Activated CD4-positive, alpha-beta memory T cell treated with anti-CD3 and anti-CD28 coated beads, Interleukin-2, amount 10 ng/mL, durations not matched to agents 7 days and 5 days (primary cell): ENCODE measurements around the gene RALGAPA1. TPM values are rescaled to one million over a fixed set of nuclear protein-coding genes. Genes with fewer than 3 reads are reported as not detected.
"Not testable (repeated sequence)": the region's sequence is repeated elsewhere in the genome, so short reads cannot be mapped to it uniquely, and the experiment has no call there.

Experiments used
- CTCF ChIA-PET: fragments of 350-600 bp; sonication (Branson Sonifier 250); formaldehyde crosslinking; loops from one replicate; lab custom pipeline; 2021; ENCODE audit warnings: antibody characterized with exemption, inconsistent platforms; lab: Charles Lee
- POLR2A ChIA-PET: fragments of 350-600 bp; sonication (Branson Sonifier 250); formaldehyde crosslinking; loops from one replicate; lab custom pipeline; 2021; ENCODE audit warnings: antibody characterized with exemption; lab: Charles Lee
- DNase-seq: peaks from one replicate; pipeline ENCODE4 v3.0.0-alpha.2; 2020
- H3K27ac Mint-ChIP-seq: one replicate; pipeline ENCODE4 v1.8.0; 2021; ENCODE audit warnings: mild to moderate bottlenecking, mixed read lengths
- H3K27me3 Mint-ChIP-seq: one replicate; pipeline ENCODE4 v1.8.0; 2021; ENCODE audit warnings: mixed read lengths
- H3K36me3 Mint-ChIP-seq: one replicate; pipeline ENCODE4 v1.8.0; 2021; ENCODE audit warnings: low read depth, mixed read lengths
- H3K4me1 Mint-ChIP-seq: one replicate; pipeline ENCODE4 v1.8.0; 2021; ENCODE audit warnings: mixed read lengths
- H3K4me3 Mint-ChIP-seq: one replicate; pipeline ENCODE4 v1.8.0; 2021; ENCODE audit warnings: mild to moderate bottlenecking, mixed read lengths
- H3K9me3 Mint-ChIP-seq: one replicate; pipeline ENCODE4 v1.8.0; 2021; ENCODE audit warnings: mixed read lengths
- total RNA-seq, 2 experiments: library from RNA; stranded (reverse); gene quantifications; one replicate each; pipeline ENCODE4 v1.2.3, GENCODE V29; 2021

The RALGAPA1 gene
- total RNA-seq, 2 experiments from 2014 or later: 29.0 to 32.8 TPM

DNA sequence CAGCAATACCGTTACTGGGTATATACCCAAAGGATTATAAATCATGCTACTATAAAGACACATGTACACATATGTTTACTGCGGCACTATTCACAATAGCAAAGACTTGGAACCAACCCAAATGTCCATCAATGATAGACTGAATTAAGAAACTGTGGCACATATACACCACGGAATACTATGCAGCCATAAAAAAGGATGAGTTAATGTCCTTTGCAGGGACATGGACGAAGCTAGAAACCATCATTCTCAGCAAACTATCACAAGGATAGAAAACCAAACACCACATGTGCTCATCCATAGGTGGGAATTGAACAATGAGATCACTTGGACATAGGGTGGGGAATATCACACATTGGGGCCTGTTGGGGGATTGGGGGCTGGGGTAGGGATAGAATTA lies 187.1 kb downstream of the RALGAPA1 start:
- Mint-ChIP-seq H3K36me3 (peaks cover 33% of the 10 kb centered on the region), H3K9me3 (peaks cover 12% of the 10 kb centered on the region)
- POLR2A ChIA-PET, H3K27me3 Mint-ChIP-seq, H3K4me3 Mint-ChIP-seq, H3K4me1 Mint-ChIP-seq, H3K27ac Mint-ChIP-seq, CTCF ChIA-PET, DNase-seq: not testable (repeated sequence)

DNA sequence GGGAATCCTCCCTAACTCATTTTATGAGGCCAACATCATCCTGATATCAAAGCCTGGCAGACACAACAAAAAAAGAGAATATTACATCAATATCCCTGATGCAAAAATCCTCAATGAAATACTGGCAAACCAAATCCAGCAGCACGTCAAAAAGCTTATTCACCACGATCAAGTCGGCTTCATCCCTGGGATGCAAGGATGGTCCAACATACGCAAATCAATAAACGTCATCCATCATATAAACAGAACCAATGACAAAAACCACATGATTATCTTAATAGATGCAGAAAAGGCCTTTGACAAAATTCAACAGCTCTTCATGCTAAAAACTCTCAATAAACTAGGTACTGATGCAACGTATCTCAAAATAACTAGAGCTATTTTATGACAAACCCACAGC lies 189.1 kb downstream of the RALGAPA1 start:
- POLR2A ChIA-PET, H3K4me1 Mint-ChIP-seq, CTCF ChIA-PET: not testable (repeated sequence)

DNA sequence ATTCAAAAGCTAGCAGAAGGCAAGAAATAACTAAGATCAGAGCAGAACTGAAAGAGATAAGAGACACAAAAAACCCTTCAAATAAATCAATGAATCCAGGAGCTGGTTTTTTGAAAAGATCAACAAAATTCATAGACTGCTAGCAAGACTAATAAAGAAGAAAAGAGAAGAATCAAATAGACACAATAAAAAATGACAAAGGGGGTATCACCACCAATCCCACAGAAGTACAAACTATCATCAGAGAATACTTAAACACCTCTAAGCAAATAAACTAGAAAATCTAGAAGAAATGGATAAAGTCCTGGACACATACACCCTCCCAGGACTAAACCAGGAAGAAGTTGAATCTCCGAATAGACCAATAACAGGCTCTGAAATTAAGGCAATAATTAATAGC lies 189.6 kb downstream of the RALGAPA1 start:
- POLR2A ChIA-PET, DNase-seq, H3K4me1 Mint-ChIP-seq, CTCF ChIA-PET, H3K27ac Mint-ChIP-seq, H3K4me3 Mint-ChIP-seq, H3K27me3 Mint-ChIP-seq: not testable (repeated sequence)
- Mint-ChIP-seq H3K36me3 (peaks cover 33% of the 10 kb centered on the region), H3K9me3 (peaks cover 12% of the 10 kb centered on the region)

More for the DNA sequence above, 189.1 kb downstream of the RALGAPA1 start:
- H3K27me3 Mint-ChIP-seq, H3K27ac Mint-ChIP-seq, DNase-seq, H3K4me3 Mint-ChIP-seq: not testable (repeated sequence)
- Mint-ChIP-seq H3K9me3 (peaks cover 12% of the 10 kb centered on the region), H3K36me3 (peaks cover 35% of the 10 kb centered on the region)

DNA sequence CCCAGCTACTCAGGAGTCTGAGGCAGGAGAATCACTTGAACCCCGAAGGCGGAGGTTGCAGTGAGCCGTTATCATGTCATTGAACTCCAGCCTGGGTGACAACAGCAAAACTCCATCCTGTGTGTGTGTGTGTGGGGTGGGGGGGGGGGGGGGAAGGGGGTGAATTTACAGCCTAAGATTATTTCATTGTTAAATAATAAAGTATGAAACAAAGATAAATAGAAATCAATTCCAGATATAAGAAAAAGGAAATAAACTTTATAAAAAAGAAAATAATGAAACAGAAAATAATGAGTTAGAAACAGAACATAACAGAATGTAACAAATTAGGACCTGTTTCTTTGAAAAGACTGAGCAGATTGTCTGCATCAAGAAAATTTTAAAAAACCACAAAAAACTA lies 191.6 kb downstream of the RALGAPA1 start:
- peaks cover 29% of the 10 kb centered on the region for H3K36me3 Mint-ChIP-seq
- H3K27me3 Mint-ChIP-seq: no peaks in the 10 kb centered on the region
- no peaks in the 10 kb centered on the region for H3K4me1 Mint-ChIP-seq
- H3K4me3 Mint-ChIP-seq: no peak overlapping the region
- no peak for DNase-seq
- H3K9me3 Mint-ChIP-seq: peaks cover 12% of the 10 kb centered on the region
- ChIA-PET CTCF (no interaction called here), POLR2A (no interaction called here)
- no peak overlapping the region for H3K27ac Mint-ChIP-seq

DNA sequence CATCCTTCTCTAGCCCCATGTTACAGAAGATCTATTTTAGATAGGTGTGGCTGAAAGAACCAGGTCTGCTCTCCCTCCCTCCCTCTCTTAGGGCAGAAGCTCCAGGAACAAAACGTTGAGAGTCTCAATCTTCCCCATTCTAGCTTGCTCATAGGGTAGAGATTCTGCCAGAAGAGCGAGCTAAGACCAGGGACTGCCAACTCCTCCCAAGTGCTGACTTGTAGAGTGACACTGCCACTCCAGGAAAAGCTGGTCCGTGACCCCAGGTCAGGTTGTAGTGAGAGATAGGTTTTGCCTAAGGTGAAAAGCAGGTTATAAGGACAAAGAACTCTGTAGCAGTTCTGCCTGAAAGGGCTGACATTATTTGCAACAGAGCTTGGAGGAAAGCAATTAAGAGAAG lies 201.7 kb downstream of the RALGAPA1 start:
- H3K9me3 Mint-ChIP-seq: peaks cover 6% of the 10 kb centered on the region
- peaks cover 41% of the 10 kb centered on the region for H3K36me3 Mint-ChIP-seq
- CTCF ChIA-PET: interaction anchor here (0.6 kb wide), 1 partner anchor 151 kb away, joined by 3 read pairs; no protein-coding TSS in a partner anchor
- H3K4me1 Mint-ChIP-seq: peaks cover 2% of the 10 kb centered on the region
- H3K27me3 Mint-ChIP-seq: no peaks in the 10 kb centered on the region
- no peak for DNase-seq
- H3K4me3 Mint-ChIP-seq: no peak overlapping the region
- POLR2A ChIA-PET: no interaction called here
- H3K27ac Mint-ChIP-seq: no peak overlapping the region

DNA sequence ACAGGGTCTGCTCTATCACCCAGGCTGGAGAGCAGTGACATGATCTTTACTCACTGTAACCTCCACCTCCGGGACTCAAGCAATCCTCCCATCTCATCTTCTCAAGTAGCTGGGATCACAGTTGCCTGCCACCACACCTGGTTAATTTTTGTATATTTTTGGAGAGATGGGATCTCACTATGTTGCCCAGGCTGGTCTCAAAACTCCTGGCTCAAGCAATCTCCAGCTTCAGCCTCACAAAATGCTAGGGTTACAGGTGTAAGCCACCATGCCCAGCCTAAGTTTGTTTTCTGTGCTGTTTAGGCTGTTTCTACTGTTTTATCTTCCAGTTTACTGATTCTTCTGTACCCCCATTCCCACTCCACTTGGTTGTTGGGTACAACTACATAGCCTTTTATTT lies 208.8 kb downstream of the RALGAPA1 start:
- no peaks in the 10 kb centered on the region for H3K4me1 Mint-ChIP-seq
- no peaks in the 10 kb centered on the region for H3K27me3 Mint-ChIP-seq
- DNase-seq: no peak
- POLR2A ChIA-PET: no interaction called here
- H3K27ac Mint-ChIP-seq: no peak overlapping the region
- H3K4me3 Mint-ChIP-seq: no peak overlapping the region
- peaks cover 43% of the 10 kb centered on the region for H3K36me3 Mint-ChIP-seq
- H3K9me3 Mint-ChIP-seq: peaks cover 7% of the 10 kb centered on the region
- CTCF ChIA-PET: no interaction called here

DNA sequence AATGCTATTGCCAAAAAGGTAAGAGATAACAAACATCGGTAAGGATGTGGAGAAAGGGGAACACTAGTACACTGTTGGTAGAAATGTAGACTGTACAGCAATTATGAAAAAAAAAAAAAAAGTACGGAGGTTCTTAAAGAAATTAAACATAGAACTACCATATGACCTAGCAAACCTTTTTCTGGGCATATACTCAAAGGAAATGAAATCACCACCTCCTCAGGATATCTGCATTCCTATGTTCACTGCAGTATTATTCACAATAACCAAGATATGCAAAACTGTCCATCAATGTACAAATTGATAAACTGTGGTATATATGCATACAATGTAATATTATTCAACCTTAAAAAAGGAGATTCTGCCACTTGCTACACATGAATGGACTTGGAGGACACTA lies 214.5 kb downstream of the RALGAPA1 start:
- no peak overlapping the region for H3K4me3 Mint-ChIP-seq
- no peaks in the 10 kb centered on the region for H3K27me3 Mint-ChIP-seq
- H3K9me3 Mint-ChIP-seq: no peaks in the 10 kb centered on the region
- H3K36me3 Mint-ChIP-seq: peaks cover 31% of the 10 kb centered on the region
- no peaks in the 10 kb centered on the region for H3K4me1 Mint-ChIP-seq
- ChIA-PET POLR2A (no interaction called here), CTCF (no interaction called here)
- no peak overlapping the region for H3K27ac Mint-ChIP-seq
- DNase-seq: no peak

DNA sequence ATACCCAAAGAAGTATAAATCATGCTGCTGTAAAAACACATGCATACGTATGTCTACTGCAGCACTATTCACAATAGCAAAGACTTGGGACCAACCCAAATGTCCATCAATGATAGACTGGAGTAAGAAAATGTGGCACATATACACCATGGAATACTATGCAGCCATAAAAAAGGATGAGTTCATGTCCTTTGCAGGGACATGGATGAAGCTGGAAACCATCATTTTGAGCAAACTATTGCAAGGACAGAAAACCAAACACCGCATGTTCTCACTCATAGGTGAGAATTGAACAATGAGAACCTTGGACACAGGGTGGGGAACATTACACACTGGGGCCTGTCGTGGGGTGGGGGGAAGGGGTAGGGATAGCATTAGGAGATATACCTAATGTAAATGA lies 221.7 kb downstream of the RALGAPA1 start:
- H3K36me3 Mint-ChIP-seq: peaks cover 43% of the 10 kb centered on the region
- H3K4me3 Mint-ChIP-seq, H3K27me3 Mint-ChIP-seq, H3K9me3 Mint-ChIP-seq, DNase-seq, H3K27ac Mint-ChIP-seq, POLR2A ChIA-PET, CTCF ChIA-PET, H3K4me1 Mint-ChIP-seq: not testable (repeated sequence)

DNA sequence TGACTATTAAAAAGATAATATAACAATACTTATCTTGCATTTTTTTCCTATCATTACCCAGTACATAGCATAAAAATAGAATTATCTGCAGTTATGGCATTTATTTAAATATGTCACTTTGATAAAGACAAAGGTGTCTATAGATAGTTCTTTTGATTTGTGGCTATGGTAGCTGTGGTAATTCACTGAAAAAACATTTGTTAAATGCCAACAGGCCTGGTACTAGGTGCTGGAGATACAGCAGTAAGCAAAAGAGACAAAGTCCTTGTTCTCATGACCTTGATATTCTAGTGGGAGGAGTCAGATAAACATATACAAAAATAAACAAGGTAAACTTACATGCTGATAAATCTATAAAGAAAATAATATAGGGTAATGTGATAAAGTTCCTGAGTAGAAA lies 230.5 kb downstream of the RALGAPA1 start:
- ChIA-PET POLR2A (no interaction called here), CTCF (no interaction called here)
- H3K36me3 Mint-ChIP-seq: peaks cover 4% of the 10 kb centered on the region
- no peak for DNase-seq
- H3K9me3 Mint-ChIP-seq: no peaks in the 10 kb centered on the region
- H3K27ac Mint-ChIP-seq: no peak overlapping the region
- peaks cover 3% of the 10 kb centered on the region for H3K4me1 Mint-ChIP-seq
- no peaks in the 10 kb centered on the region for H3K27me3 Mint-ChIP-seq
- H3K4me3 Mint-ChIP-seq: no peak overlapping the region

DNA sequence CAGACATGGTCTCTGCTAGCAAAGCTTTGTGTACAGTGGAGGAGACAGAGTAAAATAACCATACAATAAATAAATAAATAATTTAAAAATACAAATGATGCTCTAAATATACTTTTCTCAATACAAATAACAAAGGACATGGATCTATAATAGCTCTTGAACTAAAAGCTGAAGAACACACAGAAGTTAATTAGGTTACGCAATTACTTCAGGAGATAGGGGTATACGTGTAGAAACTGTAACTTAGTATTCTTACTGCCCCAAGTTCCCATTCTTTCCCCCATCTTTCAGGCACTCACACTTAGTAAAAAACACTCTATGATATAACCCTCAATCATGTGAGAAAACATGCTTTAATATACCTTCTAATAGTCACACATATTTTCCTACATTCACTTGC lies 231.0 kb downstream of the RALGAPA1 start:
- Mint-ChIP-seq H3K27me3 (no peaks in the 10 kb centered on the region), H3K27ac (no peak overlapping the region), H3K36me3 (no peaks in the 10 kb centered on the region), H3K4me1 (peaks cover 3% of the 10 kb centered on the region), H3K4me3 (no peak overlapping the region), H3K9me3 (no peaks in the 10 kb centered on the region)
- DNase-seq: no peak
- CTCF ChIA-PET: no interaction called here
- POLR2A ChIA-PET: no interaction called here

DNA sequence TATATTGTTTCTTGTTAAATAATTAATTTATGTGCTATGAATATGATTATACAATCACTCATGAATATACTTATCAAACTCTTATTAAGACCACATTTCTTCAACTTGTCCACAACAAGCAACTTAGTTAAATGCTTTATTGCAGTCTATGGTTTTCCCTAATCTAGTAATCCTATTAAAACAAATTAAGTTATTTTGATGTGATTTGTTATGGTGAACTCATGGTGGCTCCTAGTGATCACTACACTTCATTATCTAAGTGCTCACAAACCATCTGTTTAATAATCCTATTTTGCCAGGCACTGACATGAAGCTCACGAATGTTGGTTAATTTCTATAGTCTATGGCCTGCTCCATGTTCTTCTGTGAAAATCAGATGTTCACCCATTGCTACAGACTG lies 232.2 kb downstream of the RALGAPA1 start:
- Mint-ChIP-seq H3K36me3 (no peaks in the 10 kb centered on the region), H3K4me1 (peaks cover 3% of the 10 kb centered on the region)
- no peak for DNase-seq

DNA sequence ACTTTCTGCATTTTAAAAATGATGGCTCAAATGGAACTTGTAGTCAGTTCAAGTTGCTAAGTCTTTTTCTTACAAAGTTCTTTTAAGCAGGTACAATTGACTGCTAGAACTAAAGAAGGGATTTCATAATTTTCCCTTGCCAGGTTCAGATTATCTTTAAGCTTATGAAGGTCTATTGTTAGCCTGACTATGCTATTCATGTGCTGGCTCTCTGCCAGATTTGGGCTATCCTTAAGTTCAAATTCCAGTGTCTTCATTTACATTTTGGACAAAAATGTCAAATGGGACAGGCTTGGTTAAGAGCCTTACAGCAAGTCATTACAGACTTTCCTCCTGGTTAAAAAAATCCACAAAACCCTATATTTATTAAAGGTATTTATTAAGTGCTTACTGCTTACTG lies 232.8 kb downstream of the RALGAPA1 start:
- no peaks in the 10 kb centered on the region for H3K9me3 Mint-ChIP-seq
- no peak overlapping the region for H3K27ac Mint-ChIP-seq
- no peak overlapping the region for H3K4me3 Mint-ChIP-seq
- H3K36me3 Mint-ChIP-seq: no peaks in the 10 kb centered on the region
- ChIA-PET CTCF (no interaction called here), POLR2A (no interaction called here)
- peaks cover 3% of the 10 kb centered on the region for H3K4me1 Mint-ChIP-seq
- no peak for DNase-seq
- H3K27me3 Mint-ChIP-seq: no peaks in the 10 kb centered on the region

More for the DNA sequence above, 232.2 kb downstream of the RALGAPA1 start:
- ChIA-PET CTCF (no interaction called here), POLR2A (no interaction called here)
- H3K9me3 Mint-ChIP-seq: no peaks in the 10 kb centered on the region
- H3K27me3 Mint-ChIP-seq: no peaks in the 10 kb centered on the region
- H3K27ac Mint-ChIP-seq: no peak overlapping the region
- H3K4me3 Mint-ChIP-seq: no peak overlapping the region

DNA sequence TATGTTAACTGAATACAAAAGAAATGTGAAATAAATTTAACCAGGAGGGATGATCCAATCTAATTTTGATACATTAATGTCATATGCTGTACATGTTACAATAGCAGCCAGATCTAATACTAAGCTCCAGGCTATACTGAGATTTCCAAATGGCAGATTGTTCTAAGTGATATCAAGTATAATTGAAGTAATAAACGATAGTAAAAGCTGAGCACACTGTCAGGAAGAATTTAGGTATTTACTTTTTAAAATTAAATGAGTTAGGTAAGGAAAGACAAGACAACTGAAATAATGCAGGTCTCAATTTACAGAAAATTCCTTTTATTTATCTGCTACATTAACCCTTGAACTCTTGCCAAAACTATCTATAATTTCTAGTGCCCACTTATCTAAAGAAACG lies 235.2 kb downstream of the RALGAPA1 start:
- CTCF ChIA-PET: no interaction called here
- Mint-ChIP-seq H3K4me1 (no peaks in the 10 kb centered on the region), H3K4me3 (no peak overlapping the region), H3K27ac (no peak overlapping the region), H3K36me3 (peaks cover 3% of the 10 kb centered on the region), H3K9me3 (no peaks in the 10 kb centered on the region), H3K27me3 (no peaks in the 10 kb centered on the region)
- no peak for DNase-seq
- POLR2A ChIA-PET: no interaction called here

DNA sequence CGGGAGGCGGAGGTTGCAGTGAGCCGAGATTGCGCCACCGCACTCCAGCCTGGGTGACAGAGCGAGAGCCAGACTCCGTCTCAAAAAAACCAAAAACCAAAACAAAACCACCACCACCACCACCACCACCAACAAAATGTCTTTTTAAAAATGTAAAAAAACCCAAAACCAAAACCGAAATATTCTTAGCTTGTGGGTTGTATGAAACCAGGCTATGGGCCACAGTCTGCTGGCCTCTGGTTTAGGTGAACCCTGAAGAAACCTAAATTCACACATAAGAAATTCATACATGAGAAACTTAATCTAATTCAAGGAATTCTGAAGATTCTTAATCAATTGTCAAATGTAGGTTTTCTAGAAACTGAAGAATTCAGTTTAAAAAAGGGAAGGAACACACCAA lies 237.5 kb downstream of the RALGAPA1 start:
- H3K27ac Mint-ChIP-seq: no peak overlapping the region
- no peaks in the 10 kb centered on the region for H3K9me3 Mint-ChIP-seq
- POLR2A ChIA-PET: no interaction called here
- no peaks in the 10 kb centered on the region for H3K27me3 Mint-ChIP-seq
- CTCF ChIA-PET: no interaction called here
- peaks cover 5% of the 10 kb centered on the region for H3K36me3 Mint-ChIP-seq
- no peak overlapping the region for H3K4me3 Mint-ChIP-seq
- DNase-seq: no peak
- no peaks in the 10 kb centered on the region for H3K4me1 Mint-ChIP-seq
